OCI-LY1 (cell line): Measurements from ENCODE around the gene ZNF281.

Experiments used
- EZH2 ChIP-seq: fragments of 200-600 bp; sonication (generic), shearing (Covaris generic); IDR thresholded peaks from 2 replicates; pipeline ENCODE4 v1.8.0; 2017; ENCODE audit warnings: borderline replicate concordance, mixed run types, mild to moderate bottlenecking, antibody characterized with exemption, low read length, moderate library complexity, mixed read lengths
- TF ChIP-seq, protein P1 (sequence below): fragments of 200-600 bp; sonication (generic), shearing (Covaris generic); IDR thresholded peaks from 2 replicates; pipeline ENCODE4 v1.5.1; 2017; ENCODE audit warnings: mild to moderate bottlenecking, antibody characterized with exemption, low read length, moderate library complexity, mixed read lengths

DNA sequence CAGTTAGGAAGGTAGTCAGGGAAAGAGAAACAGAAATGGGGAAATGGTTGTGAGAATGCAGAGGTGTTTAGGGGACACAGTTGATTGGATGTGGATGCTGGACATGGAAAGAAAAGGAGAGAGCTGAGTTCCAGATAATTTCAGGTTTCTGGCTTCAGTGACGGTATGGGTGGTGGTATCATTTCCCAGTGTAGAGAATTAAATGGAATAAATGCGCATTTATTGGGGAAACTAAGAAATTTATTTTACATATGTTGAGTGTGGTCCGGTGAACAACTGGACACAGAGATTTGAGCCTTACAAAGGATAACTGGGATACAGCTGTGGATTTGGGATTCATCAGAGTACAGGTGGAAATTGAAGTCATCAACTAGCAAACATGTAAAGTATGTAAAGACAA, 12.4 kb upstream of the ZNF281 start:
- TF ChIP-seq, protein P1, sequence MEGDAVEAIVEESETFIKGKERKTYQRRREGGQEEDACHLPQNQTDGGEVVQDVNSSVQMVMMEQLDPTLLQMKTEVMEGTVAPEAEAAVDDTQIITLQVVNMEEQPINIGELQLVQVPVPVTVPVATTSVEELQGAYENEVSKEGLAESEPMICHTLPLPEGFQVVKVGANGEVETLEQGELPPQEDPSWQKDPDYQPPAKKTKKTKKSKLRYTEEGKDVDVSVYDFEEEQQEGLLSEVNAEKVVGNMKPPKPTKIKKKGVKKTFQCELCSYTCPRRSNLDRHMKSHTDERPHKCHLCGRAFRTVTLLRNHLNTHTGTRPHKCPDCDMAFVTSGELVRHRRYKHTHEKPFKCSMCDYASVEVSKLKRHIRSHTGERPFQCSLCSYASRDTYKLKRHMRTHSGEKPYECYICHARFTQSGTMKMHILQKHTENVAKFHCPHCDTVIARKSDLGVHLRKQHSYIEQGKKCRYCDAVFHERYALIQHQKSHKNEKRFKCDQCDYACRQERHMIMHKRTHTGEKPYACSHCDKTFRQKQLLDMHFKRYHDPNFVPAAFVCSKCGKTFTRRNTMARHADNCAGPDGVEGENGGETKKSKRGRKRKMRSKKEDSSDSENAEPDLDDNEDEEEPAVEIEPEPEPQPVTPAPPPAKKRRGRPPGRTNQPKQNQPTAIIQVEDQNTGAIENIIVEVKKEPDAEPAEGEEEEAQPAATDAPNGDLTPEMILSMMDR, result no peak
- no peak for TF ChIP-seq EZH2
